ENCODE results near the gene CCS. TPM values are rescaled to one million over a fixed set of nuclear protein-coding genes. Genes with fewer than 3 reads are reported as not detected.
"Not testable (repeated sequence)": the region's sequence is repeated elsewhere in the genome, so short reads cannot be mapped to it uniquely, and the experiment has no call there.

CCS gene
- total RNA-seq, 4 donors from 2014 or later = 30.6 to 70.1 (median 47.2) TPM

- Histone ChIP-seq H3K27me3 (no peaks in the 10 kb centered on the region), H3K4me1 (peaks cover 0 to 11% (median 2%) of the 10 kb centered on the region in 4 donors), H3K36me3 (peaks cover 0 to 39% (median 0%) of the 10 kb centered on the region in 3 donors), H3K27ac (no peak overlapping the region), H3K4me3 (no peak overlapping the region), H3K9me3 (no peaks in the 10 kb centered on the region)
- no peak for DNase-seq
- TF ChIP-seq, protein P1, sequence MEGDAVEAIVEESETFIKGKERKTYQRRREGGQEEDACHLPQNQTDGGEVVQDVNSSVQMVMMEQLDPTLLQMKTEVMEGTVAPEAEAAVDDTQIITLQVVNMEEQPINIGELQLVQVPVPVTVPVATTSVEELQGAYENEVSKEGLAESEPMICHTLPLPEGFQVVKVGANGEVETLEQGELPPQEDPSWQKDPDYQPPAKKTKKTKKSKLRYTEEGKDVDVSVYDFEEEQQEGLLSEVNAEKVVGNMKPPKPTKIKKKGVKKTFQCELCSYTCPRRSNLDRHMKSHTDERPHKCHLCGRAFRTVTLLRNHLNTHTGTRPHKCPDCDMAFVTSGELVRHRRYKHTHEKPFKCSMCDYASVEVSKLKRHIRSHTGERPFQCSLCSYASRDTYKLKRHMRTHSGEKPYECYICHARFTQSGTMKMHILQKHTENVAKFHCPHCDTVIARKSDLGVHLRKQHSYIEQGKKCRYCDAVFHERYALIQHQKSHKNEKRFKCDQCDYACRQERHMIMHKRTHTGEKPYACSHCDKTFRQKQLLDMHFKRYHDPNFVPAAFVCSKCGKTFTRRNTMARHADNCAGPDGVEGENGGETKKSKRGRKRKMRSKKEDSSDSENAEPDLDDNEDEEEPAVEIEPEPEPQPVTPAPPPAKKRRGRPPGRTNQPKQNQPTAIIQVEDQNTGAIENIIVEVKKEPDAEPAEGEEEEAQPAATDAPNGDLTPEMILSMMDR (IDR thresholded peaks at IDR 0.05) = no peak
- TF ChIP-seq POLR2A (IDR thresholded peaks at IDR 0.05) = no peak
These were observed 40.0 kb downstream of the CCS start for GRCh38 chr11:66632952-66633351.

- H3K27ac ChIP-seq = no peak overlapping the region
- TF ChIP-seq POLR2A (IDR thresholded peaks at IDR 0.05) = no peak
- TF ChIP-seq, protein P1 (IDR thresholded peaks at IDR 0.05) = no peak
- no peaks in the 10 kb centered on the region for H3K27me3 ChIP-seq
- H3K4me1 ChIP-seq = peaks cover 0 to 30% (median 15%) of the 10 kb centered on the region in 4 donors
- no peaks in the 10 kb centered on the region for H3K9me3 ChIP-seq
- peaks cover 0 to 29% (median 0%) of the 10 kb centered on the region in 3 donors for H3K36me3 ChIP-seq
- DNase-seq = no peak
- no peak overlapping the region for H3K4me3 ChIP-seq
These were observed 43.4 kb downstream of the CCS start for GRCh38 chr11:66636411-66636810.

- peak overlapping the region; percentile 38 to 78 (median 67) for H3K4me3 ChIP-seq
- H3K27me3 ChIP-seq = no peaks in the 10 kb centered on the region
- peak overlapping the region; percentile 71 to 89 (median 80) for H3K27ac ChIP-seq
- TF ChIP-seq, protein P1 (IDR thresholded peaks at IDR 0.05) = no peak
- TF ChIP-seq POLR2A (IDR thresholded peaks at IDR 0.05) = no peak
- peaks cover 0 to 32% (median 0%) of the 10 kb centered on the region in 3 donors for H3K36me3 ChIP-seq
- DNase-seq = no peak
- H3K4me1 ChIP-seq = peaks cover 0 to 42% (median 21%) of the 10 kb centered on the region in 4 donors
- H3K9me3 ChIP-seq = no peaks in the 10 kb centered on the region
These were observed 44.7 kb downstream of the CCS start for GRCh38 chr11:66637557-66638176.

GRCh38 chr11:66638177-66639065 lies 45.4 kb downstream of the CCS start, which contains the start of gene RBM4:
TSS of gene RBM4 (plus strand) at chr11:66638703. CDS start at chr11:66639712, 1,009 bp downstream.
- Histone ChIP-seq H3K36me3 (peaks cover 0 to 36% (median 0%) of the 10 kb centered on the region in 3 donors), H3K4me3 (peak within 1 kb of the TSS; percentile 63 to 85 (median 74)), H3K27me3 (no peaks in the 10 kb centered on the region), H3K27ac (peak within 1 kb of the TSS; percentile 86 to 90 (median 88)), H3K9me3 (no peaks in the 10 kb centered on the region), H3K4me1 (peaks cover 0 to 50% (median 21%) of the 10 kb centered on the region in 4 donors)
- peak; percentile 95 to 99 (median 96) for DNase-seq
- TF ChIP-seq, protein P1 (IDR thresholded peaks at IDR 0.05) = peak in 3 of 6 experiments; percentile 15 to 29 (median 20)
- TF ChIP-seq POLR2A (IDR thresholded peaks at IDR 0.05) = peak; percentile 63 to 91

- Histone ChIP-seq H3K36me3 (peaks cover 0 to 41% (median 0%) of the 10 kb centered on the region in 3 donors), H3K27me3 (no peaks in the 10 kb centered on the region), H3K4me1 (peaks cover 0 to 58% (median 21%) of the 10 kb centered on the region in 4 donors), H3K4me3 (peak overlapping the region; percentile 63 to 85 (median 74)), H3K9me3 (no peaks in the 10 kb centered on the region), H3K27ac (peak overlapping the region; percentile 86 to 90 (median 88))
- TF ChIP-seq, protein P1 (IDR thresholded peaks at IDR 0.05) = peak in 3 of 6 experiments; percentile 4 to 13 (median 5)
- no peak for TF ChIP-seq POLR2A (IDR thresholded peaks at IDR 0.05)
- peak in 1 of 3 donors; percentile 38 for DNase-seq
These were observed 46.3 kb downstream of the CCS start for GRCh38 chr11:66639066-66639813.

DNA sequence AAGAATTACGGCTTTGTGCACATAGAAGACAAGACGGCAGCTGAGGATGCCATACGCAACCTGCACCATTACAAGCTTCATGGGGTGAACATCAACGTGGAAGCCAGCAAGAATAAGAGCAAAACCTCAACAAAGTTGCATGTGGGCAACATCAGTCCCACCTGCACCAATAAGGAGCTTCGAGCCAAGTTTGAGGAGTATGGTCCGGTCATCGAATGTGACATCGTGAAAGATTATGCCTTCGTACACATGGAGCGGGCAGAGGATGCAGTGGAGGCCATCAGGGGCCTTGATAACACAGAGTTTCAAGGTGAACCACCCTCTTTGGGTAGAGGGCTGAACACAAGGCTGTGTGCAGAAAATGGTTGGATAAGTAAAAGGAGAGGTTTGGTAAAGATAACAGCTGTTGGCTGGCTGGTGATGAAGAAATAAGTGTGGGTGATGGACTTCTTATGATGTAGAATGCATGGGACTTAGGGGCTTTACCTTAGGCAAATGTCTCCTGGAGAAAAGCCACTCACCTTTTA lies 46.9 kb downstream of the CCS start:
- H3K27me3 ChIP-seq, H3K9me3 ChIP-seq, DNase-seq: not testable (repeated sequence)
- peak overlapping the region in 3 of 4 donors; percentile 63 to 78 (median 71) for H3K4me3 ChIP-seq
- H3K4me1 ChIP-seq = peaks cover 0 to 64% (median 21%) of the 10 kb centered on the region in 4 donors
- H3K27ac ChIP-seq = peak overlapping the region in 1 of 4 donors; percentile 89
- peaks cover 0 to 45% (median 0%) of the 10 kb centered on the region in 3 donors for H3K36me3 ChIP-seq

Data from Peyer's patch (tissue), 4 donors.